H9 (cell line): ENCODE measurements around the gene FOXO1. TPM values are rescaled to one million over a fixed set of nuclear protein-coding genes. Genes with fewer than 3 reads are reported as not detected.

Experiments
- DNase-seq: peaks from one replicate; pipeline ENCODE4 v3.0.0-alpha.2; 2017
- H2AFZ ChIP-seq: one replicate; pipeline ENCODE4 v1.6.1; 2013; ENCODE audit warnings: mild to moderate bottlenecking, low read length, control low read depth, moderate library complexity
- H2AK5ac ChIP-seq: 2 replicates; pipeline ENCODE4 v1.6.1; 2013; ENCODE audit warnings: low read length, control low read depth, mixed read lengths; ENCODE audit not compliant: insufficient read length
- H2BK120ac ChIP-seq: one replicate; pipeline ENCODE4 v1.6.1; 2013; ENCODE audit warnings: low read depth, mild to moderate bottlenecking, low read length, control low read depth, inconsistent platforms; ENCODE audit not compliant: poor library complexity, severe bottlenecking
- H2BK12ac ChIP-seq: 2 replicates; pipeline ENCODE4 v1.6.1; 2013; ENCODE audit warnings: low read length, control low read depth, mixed read lengths, low read depth; ENCODE audit not compliant: insufficient read length
- H2BK15ac ChIP-seq: 2 replicates; pipeline ENCODE4 v1.6.1; 2013; ENCODE audit warnings: low read depth, low read length, control low read depth
- H2BK20ac ChIP-seq: one replicate; pipeline ENCODE4 v1.6.1; 2013; ENCODE audit warnings: low read depth, mild to moderate bottlenecking, low read length, control low read depth, inconsistent platforms; ENCODE audit not compliant: poor library complexity, severe bottlenecking
- H2BK5ac ChIP-seq: 2 replicates; pipeline ENCODE4 v1.6.1; 2013; ENCODE audit warnings: low read length, control low read depth, mixed read lengths; ENCODE audit not compliant: insufficient read length
- H3K14ac ChIP-seq: 2 replicates; pipeline ENCODE4 v1.6.1; 2013; ENCODE audit warnings: low read length, control low read depth; ENCODE audit not compliant: insufficient read depth
- H3K18ac ChIP-seq: 2 replicates; pipeline ENCODE4 v1.6.1; 2013; ENCODE audit warnings: low read depth, mild to moderate bottlenecking, mixed read lengths, low read length, control low read depth; ENCODE audit not compliant: insufficient read length
- H3K23ac ChIP-seq: 2 replicates; pipeline ENCODE4 v1.6.1; 2013; ENCODE audit warnings: low read length, control low read depth, mixed read lengths, low read depth; ENCODE audit not compliant: insufficient read length
- H3K23me2 ChIP-seq: 2 replicates; pipeline ENCODE4 v1.6.1; 2013; ENCODE audit warnings: low read depth, mild to moderate bottlenecking, mixed read lengths, low read length, control low read depth; ENCODE audit not compliant: insufficient read length, poor library complexity, severe bottlenecking
- H3K27ac ChIP-seq: 2 replicates; pipeline ENCODE4 v1.5.1; 2013; ENCODE audit warnings: low read length, control low read depth, mixed read lengths, low read depth; ENCODE audit not compliant: insufficient read length
- H3K27me3 ChIP-seq: 2 replicates; pipeline ENCODE4 v1.6.1; 2013; ENCODE audit warnings: low read length, control low read depth, inconsistent platforms; ENCODE audit not compliant: insufficient read depth
- H3K4ac ChIP-seq: 2 replicates; pipeline ENCODE4 v1.6.1; 2013; ENCODE audit warnings: low read depth, mild to moderate bottlenecking, control low read depth, inconsistent platforms, low read length, moderate library complexity
- H3K4me1 ChIP-seq: 2 replicates; pipeline ENCODE4 v1.6.1; 2013; ENCODE audit warnings: low read length, control low read depth, inconsistent platforms; ENCODE audit not compliant: insufficient read depth
- H3K4me2 ChIP-seq: 2 replicates; pipeline ENCODE4 v1.6.1; 2013; ENCODE audit warnings: low read length, control low read depth, mixed read lengths; ENCODE audit not compliant: insufficient read length, insufficient read depth
- H3K56ac ChIP-seq: 2 replicates; pipeline ENCODE4 v1.6.1; 2013; ENCODE audit warnings: low read depth, mild to moderate bottlenecking, mixed read lengths, low read length, control low read depth; ENCODE audit not compliant: insufficient read length
- H3K79me1 ChIP-seq: 2 replicates; pipeline ENCODE4 v1.6.1; 2013; ENCODE audit warnings: low read depth, mild to moderate bottlenecking, moderate library complexity, low read length, control low read depth, inconsistent platforms; ENCODE audit not compliant: insufficient read depth, poor library complexity, severe bottlenecking
- H3K79me2 ChIP-seq: 2 replicates; pipeline ENCODE4 v1.6.1; 2013; ENCODE audit warnings: low read length, control low read depth, inconsistent platforms; ENCODE audit not compliant: insufficient read depth
- H3K9ac ChIP-seq: 2 replicates; pipeline ENCODE4 v1.6.1; 2013; ENCODE audit warnings: low read length, control low read depth, mixed read lengths; ENCODE audit not compliant: insufficient read length; ENCODE audit errors: extremely low read depth
- H3K9me3 ChIP-seq: one replicate; pipeline ENCODE4 v1.6.1; 2013; ENCODE audit warnings: low read depth, low read length, inconsistent platforms; ENCODE audit not compliant: control insufficient read depth
- H3T11ph ChIP-seq: one replicate; pipeline ENCODE4 v1.6.1; 2013; ENCODE audit warnings: mild to moderate bottlenecking, low read length, control low read depth, inconsistent platforms
- H4K20me1 ChIP-seq: one replicate; pipeline ENCODE4 v1.6.1; 2013; ENCODE audit not compliant: control insufficient read depth, insufficient read length, insufficient read depth
- H4K5ac ChIP-seq: 2 replicates; pipeline ENCODE4 v1.6.1; 2013; ENCODE audit warnings: low read depth, mild to moderate bottlenecking, mixed read lengths, low read length, control low read depth; ENCODE audit not compliant: insufficient read length
- H4K8ac ChIP-seq: replicated peaks from 2 replicates; pipeline ENCODE4 v1.6.1; 2013; ENCODE audit warnings: low read length, control low read depth, mixed read lengths, low read depth; ENCODE audit not compliant: insufficient read length
- H4K91ac ChIP-seq: 2 replicates; pipeline ENCODE4 v1.6.1; 2013; ENCODE audit warnings: low read depth, mild to moderate bottlenecking, moderate library complexity, mixed read lengths, low read length, control low read depth; ENCODE audit not compliant: insufficient read length
- H3K27ac Mint-ChIP-seq, 3 experiments: 2 replicates in 2 of 3; 3 replicates in 1 of 3; pipeline ENCODE4 v1.8.0; 2020 to 2021; ENCODE audit warnings: mixed read lengths in 3 of 3, mild to moderate bottlenecking in 1 of 3, moderate library complexity in 1 of 3
- H3K27me3 Mint-ChIP-seq: 2 replicates; pipeline ENCODE4 v1.8.0; 2021; ENCODE audit warnings: low read depth, mild to moderate bottlenecking, moderate library complexity, mixed read lengths
- H3K36me3 Mint-ChIP-seq, 3 experiments: 2 replicates in 2 of 3; 3 replicates in 1 of 3; pipeline ENCODE4 v1.8.0; 2020 to 2021; ENCODE audit warnings: low read depth in 3 of 3, mixed read lengths in 3 of 3; ENCODE audit not compliant: insufficient read depth in 1 of 3
- H3K4me1 Mint-ChIP-seq, 2 experiments: 2 replicates each; pipeline ENCODE4 v1.8.0; 2020; ENCODE audit warnings: mixed read lengths in 2 of 2
- H3K4me3 Mint-ChIP-seq, 2 experiments: 2 replicates in 1 of 2; 3 replicates in 1 of 2; pipeline ENCODE4 v1.8.0; 2020 to 2021; ENCODE audit warnings: mild to moderate bottlenecking in 2 of 2, mixed read lengths in 2 of 2, moderate library complexity in 1 of 2
- H3K9me3 Mint-ChIP-seq, 2 experiments: 2 replicates in 1 of 2; 3 replicates in 1 of 2; pipeline ENCODE4 v1.8.0; 2020; ENCODE audit warnings: mild to moderate bottlenecking in 2 of 2, mixed read lengths in 2 of 2, moderate library complexity in 1 of 2
- WGBS: extraction: QIAGEN DNeasy Blood & Tissue Kit; methylation state at CpG from one replicate; pipeline ENCODE4 v1.1.7; 2013; ENCODE audit warnings: missing lambda C conversion rate, low lambda C conversion rate, mixed read lengths; ENCODE audit not compliant: insufficient read length; ENCODE audit errors: extremely low coverage; 5-methylcytosine and 5-hydroxymethylcytosine counted together
- total RNA-seq: library from RNA; stranded (reverse); gene quantifications from 2 replicates; pipeline ENCODE4 v1.2.1, GENCODE V29; 2021
- TF ChIP-seq, protein P1 (sequence below): fragments of 200-600 bp; sonication (generic); conservative IDR thresholded peaks from 3 replicates; pipeline ENCODE4 v1.8.0; 2021; ENCODE audit warnings: antibody characterized with exemption, mild to moderate bottlenecking

The FOXO1 gene
- total RNA-seq, 1 experiment from 2014 or later, result 44.6 TPM

DNA sequence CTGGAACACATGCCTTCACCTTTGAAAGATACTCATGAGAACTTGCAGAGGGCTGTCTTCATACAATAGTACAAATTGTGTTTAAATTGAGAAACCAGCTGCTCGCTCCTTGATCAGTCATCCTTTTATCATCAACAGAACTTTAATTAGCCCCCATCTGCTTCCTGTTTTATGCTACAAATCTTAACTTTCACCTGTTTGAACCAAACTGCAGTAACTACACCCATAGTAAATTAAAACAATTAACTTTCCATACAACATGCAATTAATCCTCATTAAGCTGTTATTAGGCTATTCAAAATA, 85.2 kb downstream of the FOXO1 start:
- H2BK5ac ChIP-seq, result no peak overlapping the region
- Mint-ChIP-seq H3K27ac (peak overlapping the region in 1 of 3 experiments; percentile 73; a peak in 3 of 7 replicates), H3K9me3 (peaks cover 15 to 18% of the 10 kb centered on the region in 2 experiments), H3K4me1 (peaks cover 62 to 68% of the 10 kb centered on the region in 2 experiments), H3K27me3 (no peaks in the 10 kb centered on the region), H3K4me3 (no peak overlapping the region), H3K36me3 (peaks cover 10 to 27% (median 16%) of the 10 kb centered on the region in 3 experiments)
- H3K27me3 ChIP-seq, result no peaks in the 10 kb centered on the region
- TF ChIP-seq, protein P1, sequence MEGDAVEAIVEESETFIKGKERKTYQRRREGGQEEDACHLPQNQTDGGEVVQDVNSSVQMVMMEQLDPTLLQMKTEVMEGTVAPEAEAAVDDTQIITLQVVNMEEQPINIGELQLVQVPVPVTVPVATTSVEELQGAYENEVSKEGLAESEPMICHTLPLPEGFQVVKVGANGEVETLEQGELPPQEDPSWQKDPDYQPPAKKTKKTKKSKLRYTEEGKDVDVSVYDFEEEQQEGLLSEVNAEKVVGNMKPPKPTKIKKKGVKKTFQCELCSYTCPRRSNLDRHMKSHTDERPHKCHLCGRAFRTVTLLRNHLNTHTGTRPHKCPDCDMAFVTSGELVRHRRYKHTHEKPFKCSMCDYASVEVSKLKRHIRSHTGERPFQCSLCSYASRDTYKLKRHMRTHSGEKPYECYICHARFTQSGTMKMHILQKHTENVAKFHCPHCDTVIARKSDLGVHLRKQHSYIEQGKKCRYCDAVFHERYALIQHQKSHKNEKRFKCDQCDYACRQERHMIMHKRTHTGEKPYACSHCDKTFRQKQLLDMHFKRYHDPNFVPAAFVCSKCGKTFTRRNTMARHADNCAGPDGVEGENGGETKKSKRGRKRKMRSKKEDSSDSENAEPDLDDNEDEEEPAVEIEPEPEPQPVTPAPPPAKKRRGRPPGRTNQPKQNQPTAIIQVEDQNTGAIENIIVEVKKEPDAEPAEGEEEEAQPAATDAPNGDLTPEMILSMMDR, result no peak
- H3K4me1 ChIP-seq, result peaks cover 18% of the 10 kb centered on the region
- H4K20me1 ChIP-seq, result no peaks in the 10 kb centered on the region
- no peak overlapping the region for H2AFZ ChIP-seq
- no peaks in the 10 kb centered on the region for H3K23me2 ChIP-seq
- H3K56ac ChIP-seq, result no peak overlapping the region
- H3K27ac ChIP-seq, result no peak overlapping the region
- no peak overlapping the region for H3K18ac ChIP-seq
- no peaks in the 10 kb centered on the region for H3K9me3 ChIP-seq
- H2BK12ac ChIP-seq, result no peak overlapping the region
- no peak overlapping the region for H4K8ac ChIP-seq
- no peak overlapping the region for H2BK120ac ChIP-seq
- DNase-seq, result no peak
- no peak overlapping the region for H3K4me2 ChIP-seq
- H2BK15ac ChIP-seq, result no peak overlapping the region
- no peak overlapping the region for H4K5ac ChIP-seq
- peaks cover 52% of the 10 kb centered on the region; the same call in 1 of the 2 replicates for H3K79me2 ChIP-seq
- H2AK5ac ChIP-seq, result no peak overlapping the region
- H3K4ac ChIP-seq, result no peak overlapping the region
- H3T11ph ChIP-seq, result no peak overlapping the region
- H4K91ac ChIP-seq, result no peak overlapping the region
- H3K9ac ChIP-seq, result no peak overlapping the region
- WGBS, result no CpG with 5 or more reads among the region's 1 CpG
- no peak overlapping the region for H3K14ac ChIP-seq
- H3K23ac ChIP-seq, result no peak overlapping the region
- peaks cover 11% of the 10 kb centered on the region for H3K79me1 ChIP-seq
- H2BK20ac ChIP-seq, result no peak overlapping the region
